Smooth muscle cell (in vitro differentiated cells): ENCODE data around the gene RIMBP3C. TPM values are rescaled to one million over a fixed set of nuclear protein-coding genes. Genes with fewer than 3 reads are reported as not detected.
"Not testable (repeated sequence)": the region's sequence is repeated elsewhere in the genome, so short reads cannot be mapped to it uniquely, and the experiment has no call there.

Experiments used
- DNase-seq: peaks from one replicate; lab custom pipeline; 2025; ENCODE audit not compliant: unreplicated experiment; lab: John Stamatoyannopoulos, UW
- H2AFZ ChIP-seq: fragments of 200-600 bp; sonication (generic); 2 replicates; pipeline ENCODE4 v1.6.0; 2016; ENCODE audit warnings: antibody characterized with exemption, low read depth, mild to moderate bottlenecking
- H3F3A ChIP-seq: fragments of 200-600 bp; sonication (generic); 2 replicates; pipeline ENCODE4 v1.6.0; 2017; ENCODE audit warnings: antibody characterized with exemption, low read depth
- H3K27ac ChIP-seq: fragments of 200-600 bp; sonication (generic); 2 replicates; pipeline ENCODE4 v1.5.1; 2016; ENCODE audit warnings: low read depth, mild to moderate bottlenecking
- H3K27me3 ChIP-seq: fragments of 200-600 bp; sonication (generic); 2 replicates; pipeline ENCODE4 v1.6.1; 2016; ENCODE audit warnings: low read depth, mild to moderate bottlenecking
- H3K36me3 ChIP-seq: fragments of 200-600 bp; sonication (generic); 2 replicates; pipeline ENCODE4 v1.5.1; 2016; ENCODE audit warnings: low read depth
- H3K4me1 ChIP-seq: fragments of 200-600 bp; sonication (generic); 2 replicates; pipeline ENCODE4 v1.5.1; 2016; ENCODE audit warnings: low read depth
- H3K4me2 ChIP-seq: fragments of 200-600 bp; sonication (generic); 2 replicates; pipeline ENCODE4 v1.6.0; 2016; ENCODE audit warnings: mild to moderate bottlenecking
- H3K4me3 ChIP-seq: fragments of 200-600 bp; sonication (generic); 2 replicates; pipeline ENCODE4 v1.5.1; 2016; ENCODE audit warnings: mild to moderate bottlenecking
- H3K79me2 ChIP-seq: fragments of 200-600 bp; sonication (generic); 2 replicates; pipeline ENCODE4 v1.6.0; 2016; ENCODE audit warnings: low read depth, mild to moderate bottlenecking
- H3K9ac ChIP-seq: fragments of 200-600 bp; sonication (generic); 2 replicates; pipeline ENCODE4 v1.6.0; 2016; ENCODE audit warnings: low read depth
- H3K9me3 ChIP-seq: fragments of 200-600 bp; sonication (generic); replicated peaks from 2 replicates; pipeline ENCODE4 v1.5.1; 2016; ENCODE audit warnings: low read depth
- H4K20me1 ChIP-seq: fragments of 200-600 bp; sonication (generic); 2 replicates; pipeline ENCODE4 v1.6.0; 2016; ENCODE audit warnings: low read depth
- CTCF ChIP-seq: fragments of 200-600 bp; sonication (generic); IDR thresholded peaks from 2 replicates; pipeline ENCODE4 v1.5.1; 2017; ENCODE audit warnings: borderline replicate concordance, mild to moderate bottlenecking, antibody characterized with exemption; ENCODE audit not compliant: insufficient read depth, poor library complexity, severe bottlenecking
- WGBS: methylation state at CpG from one replicate; pipeline ENCODE4 v1.1.7; 2016; ENCODE audit warnings: low lambda C conversion rate; 5-methylcytosine and 5-hydroxymethylcytosine counted together
- polyA plus RNA-seq: library from polyadenylated mRNA; unstranded; fragments of >200 nt; fragmentation: Nextera tagmentation; extraction: Ambion mirVana; gene quantifications from 2 replicates; pipeline ENCODE4 v1.2.1, GENCODE V29; 2016
- total RNA-seq: library from RNA; depleted of rRNA; stranded (reverse); fragments of >200 nt; gene quantifications from 2 replicates; pipeline ENCODE4 v1.2.3, GENCODE V29; 2014

RIMBP3C gene
- total and polyA plus RNA-seq, 2 experiments from 2014 or later, result 0.17 to 0.45 TPM

- Histone ChIP-seq H3K4me3 (no peak overlapping the region), H3K27ac (no peak overlapping the region), H3K4me1 (no peaks in the 10 kb centered on the region), H3K9me3 (no peaks in the 10 kb centered on the region), H3F3A (no peaks in the 10 kb centered on the region), H3K36me3 (no peaks in the 10 kb centered on the region), H3K27me3 (no peaks in the 10 kb centered on the region), H4K20me1 (peaks cover 100% of the 10 kb centered on the region), H3K79me2 (peaks cover 100% of the 10 kb centered on the region), H3K4me2 (no peak overlapping the region), H3K9ac (no peak overlapping the region), H2AFZ (no peak overlapping the region)
- WGBS, result 88% methylated on average over 4 of the region's 4 CpGs
- no peak for DNase-seq
- TF ChIP-seq CTCF, result no peak
These were observed 36.7 kb upstream of the RIMBP3C start for GRCh38 chr22:21587803-21588611.

- Histone ChIP-seq H3K9ac (no peak overlapping the region), H2AFZ (no peak overlapping the region), H3K79me2 (peaks cover 100% of the 10 kb centered on the region), H3K36me3 (no peaks in the 10 kb centered on the region), H3K4me2 (no peak overlapping the region), H3K27me3 (no peaks in the 10 kb centered on the region), H4K20me1 (peaks cover 100% of the 10 kb centered on the region), H3K4me3 (no peak overlapping the region), H3K9me3 (no peaks in the 10 kb centered on the region), H3F3A (no peaks in the 10 kb centered on the region), H3K4me1 (no peaks in the 10 kb centered on the region), H3K27ac (no peak overlapping the region)
- no peak for DNase-seq
- WGBS, result 96% methylated on average over 2 of the region's 2 CpGs
- no peak for TF ChIP-seq CTCF
These were observed 34.1 kb upstream of the RIMBP3C start for GRCh38 chr22:21585389-21585788.

GRCh38 chr22:21582801-21583740 lies 31.8 kb upstream of the RIMBP3C start:
- Histone ChIP-seq H3K9me3 (no peaks in the 10 kb centered on the region), H3K9ac (no peak overlapping the region), H3K4me1 (no peaks in the 10 kb centered on the region), H3K27ac (no peak overlapping the region), H3K79me2 (peaks cover 100% of the 10 kb centered on the region), H3K36me3 (no peaks in the 10 kb centered on the region), H3F3A (no peaks in the 10 kb centered on the region), H3K27me3 (no peaks in the 10 kb centered on the region), H3K4me2 (no peak overlapping the region), H3K4me3 (no peak overlapping the region), H4K20me1 (peaks cover 100% of the 10 kb centered on the region), H2AFZ (no peak overlapping the region)
- TF ChIP-seq CTCF, result no peak
- WGBS, result 97% methylated on average over 10 of the region's 10 CpGs
- no peak for DNase-seq

- peaks cover 100% of the 10 kb centered on the region for H3K79me2 ChIP-seq
- H3F3A ChIP-seq, H2AFZ ChIP-seq, DNase-seq, H3K27me3 ChIP-seq, H3K4me2 ChIP-seq, H3K4me3 ChIP-seq, H3K9ac ChIP-seq, H3K4me1 ChIP-seq, H3K27ac ChIP-seq, H3K36me3 ChIP-seq, H3K9me3 ChIP-seq: not testable (repeated sequence)
- H4K20me1 ChIP-seq, result peaks cover 100% of the 10 kb centered on the region
- WGBS, result 97% methylated on average over 10 of the region's 10 CpGs
These were observed 29.9 kb upstream of the RIMBP3C start for GRCh38 chr22:21581009-21581713.

GRCh38 chr22:21580623-21581007 lies 29.4 kb upstream of the RIMBP3C start:
- WGBS, result 98% methylated on average over 9 of the region's 9 CpGs
- H4K20me1 ChIP-seq, result peaks cover 100% of the 10 kb centered on the region

More at GRCh38 chr22:21580623-21581007, 29.4 kb upstream of the RIMBP3C start:
- not testable (repeated sequence) for H3K27me3 ChIP-seq, H3K9ac ChIP-seq, H3K36me3 ChIP-seq, H3K9me3 ChIP-seq, H3K27ac ChIP-seq, H3F3A ChIP-seq, H3K4me3 ChIP-seq, H2AFZ ChIP-seq, DNase-seq, H3K4me2 ChIP-seq, H3K4me1 ChIP-seq
- H3K79me2 ChIP-seq, result peaks cover 100% of the 10 kb centered on the region
